Skeletal muscle satellite cell (primary cell): ENCODE measurements around the gene MTMR3. TPM values are rescaled to one million over a fixed set of nuclear protein-coding genes. Genes with fewer than 3 reads are reported as not detected.
A peak's percentile ranks its signal among the peaks of the same experiment; 100 is the strongest.

ENCODE experiments used
- H3K27me3 ChIP-seq: 2 replicates; pipeline ENCODE4 v1.7.0; 2013; ENCODE audit warnings: low read length; ENCODE audit not compliant: control insufficient read depth, insufficient read depth
- H3K36me3 ChIP-seq: 2 replicates; pipeline ENCODE4 v1.7.0; 2013; ENCODE audit warnings: mild to moderate bottlenecking, control low read depth, low read length; ENCODE audit not compliant: insufficient read depth
- H3K4me1 ChIP-seq: 2 replicates; pipeline ENCODE4 v1.7.0; 2013; ENCODE audit warnings: low read length; ENCODE audit not compliant: control insufficient read depth, insufficient read depth
- H3K4me2 ChIP-seq: 2 replicates; pipeline ENCODE4 v1.7.0; 2013; ENCODE audit warnings: mild to moderate bottlenecking, low read length
- H3K4me3 ChIP-seq: 2 replicates; pipeline ENCODE4 v1.7.0; 2013; ENCODE audit warnings: low read length
- H3K9ac ChIP-seq: 2 replicates; pipeline ENCODE4 v1.7.0; 2013; ENCODE audit warnings: mild to moderate bottlenecking, low read depth, low read length, moderate library complexity
- H3K9me3 ChIP-seq: replicated peaks from 2 replicates; pipeline ENCODE4 v1.7.0; 2013; ENCODE audit warnings: mild to moderate bottlenecking, control low read depth, low read length
- small RNA-seq: library from RNA; depleted of rRNA; stranded (forward); fragments of <200 nt; gene quantifications from one replicate; pipeline ENCODE3, GENCODE V24; 2012

Gene MTMR3

DNA sequence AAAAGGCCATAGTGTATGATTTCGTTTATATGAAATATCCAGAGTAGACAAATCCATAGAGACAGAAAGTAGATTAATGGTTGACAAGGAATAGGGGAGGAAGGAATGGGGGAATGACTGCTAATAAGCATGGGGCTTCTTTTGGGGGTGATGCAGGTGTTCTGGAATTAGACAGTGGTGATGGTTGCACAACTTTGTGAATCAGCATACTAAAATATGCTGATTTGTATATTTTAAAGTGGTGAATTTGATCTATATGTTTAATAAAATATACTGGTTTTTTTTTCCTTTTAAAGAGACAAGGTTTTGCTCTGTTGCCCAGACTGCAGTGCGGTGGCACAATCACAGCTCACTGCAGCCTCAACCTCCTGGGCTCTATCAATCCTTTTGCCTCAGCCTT, 190.8 kb downstream of the MTMR3 start:
- no peaks in the 10 kb centered on the region for H3K4me1 ChIP-seq
- H3K9ac ChIP-seq: no peak overlapping the region
- no peak overlapping the region for H3K4me2 ChIP-seq
- no peak overlapping the region for H3K4me3 ChIP-seq
- H3K9me3 ChIP-seq: no peaks in the 10 kb centered on the region
- H3K36me3 ChIP-seq: no peaks in the 10 kb centered on the region
- H3K27me3 ChIP-seq: peaks cover 55% of the 10 kb centered on the region

DNA sequence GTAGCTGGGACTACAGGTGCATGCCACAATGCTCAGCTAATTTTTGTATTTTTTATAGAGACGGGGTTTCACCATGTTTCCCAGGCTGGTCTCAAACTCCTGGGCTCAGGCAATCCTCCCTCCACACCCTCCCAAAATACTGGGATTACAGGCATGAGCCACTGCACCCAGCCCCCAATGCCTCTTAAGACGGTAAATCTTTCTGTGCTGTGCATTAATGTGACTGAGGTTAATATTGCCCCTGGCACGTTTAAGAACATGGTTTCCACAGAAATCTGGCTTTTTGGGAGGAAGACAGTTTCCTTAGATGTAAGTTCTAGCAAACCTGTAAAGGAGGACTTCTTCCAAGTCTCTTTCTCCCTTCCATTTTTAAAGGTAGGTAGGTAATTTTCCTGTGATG, 191.2 kb downstream of the MTMR3 start:
- no peak overlapping the region for H3K4me2 ChIP-seq
- H3K27me3 ChIP-seq: peaks cover 55% of the 10 kb centered on the region
- no peaks in the 10 kb centered on the region for H3K4me1 ChIP-seq
- no peak overlapping the region for H3K4me3 ChIP-seq
- no peaks in the 10 kb centered on the region for H3K36me3 ChIP-seq
- H3K9me3 ChIP-seq: no peaks in the 10 kb centered on the region
- H3K9ac ChIP-seq: no peak overlapping the region

DNA sequence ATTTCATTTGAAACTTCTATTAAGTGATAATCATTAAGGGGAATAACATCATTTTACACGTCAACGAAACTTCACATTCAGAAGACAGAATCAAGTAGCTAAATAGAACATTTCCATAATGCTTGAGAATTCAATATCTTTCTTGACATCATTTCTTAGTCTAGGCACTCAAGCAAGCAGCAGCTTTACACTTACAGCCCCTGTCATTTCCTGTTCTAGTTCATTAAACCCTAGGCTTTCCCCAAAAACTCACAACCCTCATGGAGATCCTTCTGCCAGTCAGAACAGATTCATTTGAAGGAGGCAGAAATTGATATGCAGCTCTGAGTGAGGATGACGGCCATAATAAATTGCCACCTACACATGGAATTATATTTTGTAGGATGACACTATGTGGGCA, 192.0 kb downstream of the MTMR3 start:
- Histone ChIP-seq H3K9me3 (no peaks in the 10 kb centered on the region), H3K4me1 (peaks cover under 1% of the 10 kb centered on the region), H3K4me3 (no peak overlapping the region), H3K27me3 (peaks cover 51% of the 10 kb centered on the region), H3K9ac (no peak overlapping the region), H3K36me3 (no peaks in the 10 kb centered on the region), H3K4me2 (no peak overlapping the region)

DNA sequence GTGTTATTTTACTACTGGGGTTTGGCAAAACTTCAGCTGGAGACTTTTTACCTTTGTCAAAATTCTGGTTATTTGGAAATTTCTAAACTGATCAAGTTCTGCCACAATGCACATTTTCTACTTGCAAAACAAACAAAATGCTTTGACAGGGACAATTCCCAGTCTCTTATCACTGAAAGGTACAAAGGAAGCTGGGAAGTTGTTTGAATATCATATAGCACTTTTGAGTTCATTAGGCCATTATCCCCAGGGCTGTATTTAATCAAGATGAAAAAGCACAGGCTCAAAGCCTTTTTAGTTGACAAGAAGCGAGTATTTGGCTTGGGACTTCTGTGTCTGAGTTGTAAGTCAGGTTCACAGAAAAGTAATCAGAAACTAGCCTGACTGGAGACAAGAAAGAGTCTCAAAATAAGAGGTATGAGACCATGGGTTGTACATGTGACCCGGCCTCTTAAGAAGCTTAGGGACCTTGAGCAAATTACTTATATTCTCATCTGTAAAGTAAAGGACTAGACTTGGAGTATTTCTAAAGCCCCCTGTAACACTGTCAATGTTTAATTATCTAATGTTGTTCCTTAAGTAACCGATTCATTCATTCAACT, 194.4 kb downstream of the MTMR3 start:
- H3K9me3 ChIP-seq: no peaks in the 10 kb centered on the region
- no peak overlapping the region for H3K4me3 ChIP-seq
- H3K9ac ChIP-seq: no peak overlapping the region
- no peak overlapping the region for H3K4me2 ChIP-seq
- H3K4me1 ChIP-seq: peaks cover 5% of the 10 kb centered on the region
- no peaks in the 10 kb centered on the region for H3K36me3 ChIP-seq
- H3K27me3 ChIP-seq: peaks cover 43% of the 10 kb centered on the region

DNA sequence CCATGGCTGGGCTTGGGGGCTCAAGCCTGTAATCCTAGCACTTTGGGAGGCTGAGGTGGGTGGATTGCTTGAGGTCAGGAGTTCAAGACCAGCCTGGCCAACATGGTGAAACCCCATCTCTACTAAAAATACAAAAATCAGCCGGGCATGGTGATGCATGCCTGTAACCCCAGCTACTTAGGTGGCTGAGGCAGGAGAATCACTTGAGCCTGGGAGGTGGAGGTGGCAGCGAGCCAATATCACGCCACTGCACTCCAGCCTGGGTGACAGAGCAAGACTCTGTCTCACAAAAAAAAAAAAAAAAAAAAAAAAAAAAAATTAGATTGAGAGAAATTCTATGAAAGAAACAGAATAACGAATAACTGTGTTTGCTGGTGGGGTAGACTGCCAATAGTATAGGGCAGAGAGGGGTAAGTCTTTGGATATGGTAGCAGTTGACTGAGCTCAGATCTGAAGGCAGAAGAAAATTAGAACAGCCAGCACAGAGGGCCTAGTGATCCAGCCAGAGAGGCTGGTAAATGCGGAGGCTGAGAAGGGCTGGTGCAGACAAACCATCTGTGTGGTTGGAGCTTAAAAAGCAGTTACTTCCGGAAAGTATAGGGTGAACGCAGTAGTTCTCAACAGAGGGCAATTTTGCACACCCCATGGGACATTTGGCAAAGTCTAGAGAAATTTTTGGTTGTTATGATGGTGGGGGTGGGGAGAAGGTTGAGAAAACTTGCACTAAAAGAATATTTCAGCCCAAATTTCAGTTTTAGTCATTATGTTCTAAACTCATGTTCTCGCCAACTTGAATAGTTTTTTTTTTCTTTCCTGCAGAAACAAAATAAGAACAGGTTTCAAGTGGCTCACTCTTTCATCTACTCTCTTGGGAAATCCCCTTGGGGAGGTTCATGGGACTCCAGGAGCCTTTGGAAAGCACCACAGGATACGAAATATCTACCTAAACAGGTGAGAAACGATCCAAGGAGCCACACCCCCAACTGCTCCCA, 195.6 kb downstream of the MTMR3 start:
- no peak overlapping the region for H3K4me3 ChIP-seq
- H3K4me2 ChIP-seq: no peak overlapping the region
- H3K9ac ChIP-seq: no peak overlapping the region
- H3K4me1 ChIP-seq: peaks cover 5% of the 10 kb centered on the region
- no peaks in the 10 kb centered on the region for H3K36me3 ChIP-seq
- H3K9me3 ChIP-seq: no peaks in the 10 kb centered on the region
- H3K27me3 ChIP-seq: peaks cover 36% of the 10 kb centered on the region

DNA sequence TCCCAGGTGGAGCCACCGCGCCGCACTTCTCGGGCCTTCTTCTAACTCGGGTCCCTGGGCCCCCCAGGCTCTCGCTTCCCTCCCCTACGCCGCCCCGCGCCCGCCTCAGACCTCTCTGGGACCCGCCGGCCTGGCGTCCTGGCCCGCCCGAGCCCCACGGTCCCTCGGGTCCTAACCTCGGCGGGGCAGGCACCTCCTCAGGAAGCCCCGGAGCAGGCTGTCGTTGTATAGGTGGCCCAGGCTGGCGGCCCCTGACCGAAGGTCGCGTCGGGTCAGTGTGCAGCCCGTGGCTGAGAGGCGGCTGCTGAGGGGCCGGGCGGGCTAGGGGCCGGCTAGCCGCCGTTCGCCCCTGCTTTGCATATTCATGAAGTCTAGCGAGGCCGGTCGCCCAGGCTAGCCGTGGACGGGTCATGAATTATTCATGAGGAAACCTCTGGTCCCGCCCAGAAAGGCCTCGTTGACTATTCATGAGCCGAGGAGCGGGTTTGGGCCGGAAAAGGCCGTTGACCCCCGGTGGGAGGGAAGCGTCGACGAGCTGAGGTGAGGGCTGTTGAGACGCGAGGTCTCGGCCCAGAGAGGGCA, 197.1 kb downstream of the MTMR3 start, which contains the start of gene HORMAD2:
TSS of gene HORMAD2 (plus strand) at position 513 of the 582 bp plus-strand sequence. CDS start 13,489 bp downstream, outside the sequence.
- no peak within 1 kb of the TSS for H3K4me3 ChIP-seq
- no peak within 1 kb of the TSS for H3K9ac ChIP-seq

More for the DNA sequence above, 197.1 kb downstream of the MTMR3 start, which contains the start of gene HORMAD2:
- Histone ChIP-seq H3K9me3 (no peaks in the 10 kb centered on the region), H3K4me1 (peaks cover 5% of the 10 kb centered on the region), H3K4me2 (peak within 1 kb of the TSS; percentile 63), H3K36me3 (no peaks in the 10 kb centered on the region), H3K27me3 (peaks cover 24% of the 10 kb centered on the region)

Small RNA genes lying within 50 kb of the gene (small RNA-seq; reads per million reads assigned to genes)
- gene MIR6818 (not detected), gene RNU6-331P (not detected)
